T-helper 1 cell treated with Interleukin-12 subunit alpha and Interleukin-12 subunit beta and Interleukin-4 antibody, amounts not matched to agents 30 ng/mL and 1 ng/mL, for 36 hours (primary cell): ENCODE results near the gene PARP15. TPM values are rescaled to one million over a fixed set of nuclear protein-coding genes. Genes with fewer than 3 reads are reported as not detected.

Experiments
- intact Hi-C: fragments of 100-400 bp; cut with micrococcal nuclease; formaldehyde crosslinking; loops from one replicate; pipeline ENCODE4 v1.15.1; 2024
- total RNA-seq: library from RNA; stranded (reverse); gene quantifications from 2 replicates; pipeline ENCODE4 v1.2.3, GENCODE V29; 2022

Gene PARP15
- total RNA-seq, 1 donor from 2014 or later, result 43.5 TPM

- intact Hi-C loops, result loop anchor here (10.0 kb wide), 1 partner anchor 637 kb away; the partner anchor contains the start of gene SEC22A
Observed at GRCh38 chr3:122568131-122568530, 9.3 kb upstream of the PARP15 start.

- intact Hi-C loops, result loop anchor here (10.0 kb wide), 1 partner anchor 636 kb away; the partner anchor contains the start of gene SEC22A
Observed at GRCh38 chr3:122568755-122569154, 8.7 kb upstream of the PARP15 start.

GRCh38 chr3:122572940-122573412 lies 4.5 kb upstream of the PARP15 start:
- intact Hi-C loops, result no loop called here

- intact Hi-C loops, result no loop called here
Observed at GRCh38 chr3:122576174-122576940, 1.1 kb upstream of the PARP15 start.

- intact Hi-C loops, result no loop called here
Observed at GRCh38 chr3:122578069-122578740, 755 bp downstream of the PARP15 start.

GRCh38 chr3:122580470-122580869 lies 3.0 kb downstream of the PARP15 start:
- intact Hi-C loops, result loop anchor here (2.0 kb wide), 1 partner anchor 16 kb away; no protein-coding TSS in a partner anchor

- intact Hi-C loops, result loop anchor here (2.0 kb wide), 1 partner anchor 15 kb away; no protein-coding TSS in a partner anchor
Observed at GRCh38 chr3:122581622-122582021, 4.2 kb downstream of the PARP15 start.

GRCh38 chr3:122582390-122582789 lies 4.9 kb downstream of the PARP15 start:
- intact Hi-C loops, result no loop called here

- intact Hi-C loops, result no loop called here
Observed at GRCh38 chr3:122586098-122586497, 8.6 kb downstream of the PARP15 start.

- intact Hi-C loops, result no loop called here
Observed at GRCh38 chr3:122586773-122587485, 9.5 kb downstream of the PARP15 start.

GRCh38 chr3:122587572-122587971 lies 10.1 kb downstream of the PARP15 start:
- intact Hi-C loops, result no loop called here

GRCh38 chr3:122589297-122589696 lies 11.8 kb downstream of the PARP15 start:
- intact Hi-C loops, result no loop called here

GRCh38 chr3:122590610-122591009 lies 13.2 kb downstream of the PARP15 start:
- intact Hi-C loops, result no loop called here

GRCh38 chr3:122594025-122594424 lies 16.6 kb downstream of the PARP15 start:
- intact Hi-C loops, result no loop called here

GRCh38 chr3:122598151-122598550 lies 20.7 kb downstream of the PARP15 start:
- intact Hi-C loops, result no loop called here

GRCh38 chr3:122598556-122598955 lies 21.1 kb downstream of the PARP15 start:
- intact Hi-C loops, result no loop called here

GRCh38 chr3:122602011-122602710 lies 24.7 kb downstream of the PARP15 start:
- intact Hi-C loops, result no loop called here

- intact Hi-C loops, result no loop called here
Observed at GRCh38 chr3:122603056-122603455, 25.6 kb downstream of the PARP15 start.

GRCh38 chr3:122606330-122606729 lies 28.9 kb downstream of the PARP15 start:
- intact Hi-C loops, result no loop called here

- intact Hi-C loops, result no loop called here
Observed at GRCh38 chr3:122608916-122609315, 31.5 kb downstream of the PARP15 start.
